Aorta (tissue), 5 donors: ENCODE results near the gene PPP2R5D. TPM values are rescaled to one million over a fixed set of nuclear protein-coding genes. Genes with fewer than 3 reads are reported as not detected.
"Not testable (repeated sequence)": the region's sequence is repeated elsewhere in the genome, so short reads cannot be mapped to it uniquely, and the experiment has no call there.

Experiments used
- ATAC-seq: fragments of 200-7000 bp; cut with Tn5 transposase; one replicate; pipeline ENCODE4 v1.9.1; 2022; ENCODE audit warnings: moderate library complexity; ENCODE audit not compliant: low FRiP score
- DNase-seq, 2 donors: peaks; one replicate each; pipeline ENCODE4 v3.0.0-alpha.2; 2020
- H3K27ac ChIP-seq, 2 donors: one replicate each; pipeline ENCODE4 v1.5.1; 2013; ENCODE audit warnings: low read length in 2 of 2, mild to moderate bottlenecking in 2 of 2, moderate library complexity in 2 of 2, control low read depth in 1 of 2, inconsistent platforms in 1 of 2, low read depth in 1 of 2
- H3K27me3 ChIP-seq, 2 donors: one replicate each; pipeline ENCODE4 v1.6.1; 2013; ENCODE audit warnings: control low read depth in 1 of 2, low read length in 1 of 2, mild to moderate bottlenecking in 1 of 2, moderate library complexity in 1 of 2; ENCODE audit not compliant: insufficient read depth in 2 of 2, control insufficient read depth in 1 of 2
- H3K36me3 ChIP-seq, 2 donors: one replicate each; pipeline ENCODE4 v1.6.1; 2013; ENCODE audit warnings: control low read depth in 1 of 2, low read length in 1 of 2, mild to moderate bottlenecking in 1 of 2; ENCODE audit not compliant: insufficient read depth in 2 of 2, control insufficient read depth in 1 of 2
- H3K4me1 ChIP-seq, 2 donors: one replicate each; pipeline ENCODE4 v1.6.1; 2013; ENCODE audit warnings: low read length in 2 of 2, control low read depth in 1 of 2, mild to moderate bottlenecking in 1 of 2, moderate library complexity in 1 of 2; ENCODE audit not compliant: insufficient read depth in 2 of 2, control insufficient read depth in 1 of 2
- H3K4me3 ChIP-seq, 2 donors: one replicate each; pipeline ENCODE4 v1.5.1; 2013; ENCODE audit warnings: low read length in 2 of 2, control low read depth in 1 of 2, mild to moderate bottlenecking in 1 of 2
- H3K9me3 ChIP-seq: one replicate; pipeline ENCODE4 v1.6.1; 2013; ENCODE audit warnings: mild to moderate bottlenecking, low read length; ENCODE audit not compliant: control insufficient read depth
- WGBS, 2 donors: extraction: QIAGEN DNeasy Blood & Tissue Kit; methylation state at CpG; one replicate each; pipeline ENCODE4 v1.1.7; 2013; 5-methylcytosine and 5-hydroxymethylcytosine counted together
- intact Hi-C, 2 donors: fragments of 100-400 bp; cut with DNase I; formaldehyde crosslinking; loops; one replicate each; pipeline versions ENCODE4 v1.14.2 to v1.15.0; 2022
- polyA plus RNA-seq, 2 donors: library from polyadenylated mRNA; stranded (reverse); fragments of 200-250 nt; gene quantifications; one replicate each; pipeline ENCODE4 v1.2.3, GENCODE V29; 2013
- total RNA-seq, 2 donors: library from RNA; stranded (reverse); fragmentation: NEBNext Ultra II Directional; extraction: Animal tissue kit (Norgen Biotek cat#: 25700); gene quantifications; one replicate each; pipeline ENCODE4 v1.2.1, GENCODE V29; 2021
- donor health status: healthy with polysubstance abuse.
- donor health status: Bipolar disorder and iron deficiency.
- donor health status: DM: no; HTN: no; CAD: no.
- donor health status: DM: no; HTN: no; CAD: no.
- donor health status: DM: yes; HTN: yes; CAD: no.

Gene PPP2R5D
- total and polyA plus RNA-seq, 4 donors = 20.3 to 31.7 (median 27.2) TPM

- no peak overlapping the region for H3K27ac ChIP-seq
- ATAC-seq (no peak), DNase-seq (peak in 1 of 2 donors; percentile 16)
- no peaks in the 10 kb centered on the region for H3K9me3 ChIP-seq
- peaks cover 2% of the 10 kb centered on the region in 2 donors for H3K36me3 ChIP-seq
- WGBS, 2 donors = 90 to 91% methylated on average over 9 of the region's 9 CpGs
- intact Hi-C loops = no loop called here
- H3K4me1 ChIP-seq = no peaks in the 10 kb centered on the region
- no peaks in the 10 kb centered on the region for H3K27me3 ChIP-seq
- no peak overlapping the region for H3K4me3 ChIP-seq
Measured at GRCh38 chr6:43036712-43037111, 52.3 kb downstream of the PPP2R5D start.

- peak in 1 of 2 donors; percentile 33 for DNase-seq
- no peak for ATAC-seq
- no peaks in the 10 kb centered on the region for H3K27me3 ChIP-seq
- H3K36me3 ChIP-seq = peaks cover 2% of the 10 kb centered on the region in 2 donors
- no peaks in the 10 kb centered on the region for H3K4me1 ChIP-seq
- H3K9me3 ChIP-seq = no peaks in the 10 kb centered on the region
- no peak overlapping the region for H3K4me3 ChIP-seq
- 73 to 75% methylated on average over 5 of the region's 5 CpGs for WGBS, 2 donors
- intact Hi-C loops = no loop called here
- H3K27ac ChIP-seq = no peak overlapping the region
Measured at GRCh38 chr6:43037197-43037596, 52.8 kb downstream of the PPP2R5D start.

DNA sequence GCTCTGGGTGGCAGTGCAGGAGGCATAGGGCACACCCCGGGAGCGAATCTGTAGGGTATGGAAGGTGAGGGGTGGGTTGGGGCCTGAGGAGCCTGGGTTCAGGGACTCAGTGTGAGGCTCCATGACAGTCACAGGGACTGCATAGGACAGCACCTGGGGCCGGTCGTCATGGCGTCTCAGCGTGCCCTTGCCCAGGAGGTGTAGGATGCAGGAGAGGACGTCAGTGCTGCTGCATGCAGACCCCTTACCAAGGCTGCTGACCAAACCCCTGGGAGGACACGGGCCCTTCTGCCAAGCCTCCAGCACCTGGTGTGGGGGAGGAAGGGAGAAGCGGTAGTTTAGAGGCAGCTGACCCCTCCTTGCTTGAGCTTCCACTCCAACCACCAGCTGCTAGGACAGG is 53.3 kb downstream of the PPP2R5D start:
- WGBS, 2 donors = 89 to 94% methylated on average over 6 to 9 of the region's 9 CpGs
- Histone ChIP-seq H3K27ac (no peak overlapping the region), H3K4me3 (no peak overlapping the region), H3K36me3 (peaks cover 0 to 2% of the 10 kb centered on the region in 2 donors), H3K4me1 (no peaks in the 10 kb centered on the region), H3K9me3 (no peaks in the 10 kb centered on the region), H3K27me3 (no peaks in the 10 kb centered on the region)
- DNase-seq (peak in 1 of 2 donors; percentile 52), ATAC-seq (no peak)
- intact Hi-C loops = no loop called here

- DNase-seq = peak in 1 of 2 donors; percentile 54
- H3K27me3 ChIP-seq = no peaks in the 10 kb centered on the region
- H3K4me1 ChIP-seq = no peaks in the 10 kb centered on the region
- no peak for ATAC-seq
- H3K36me3 ChIP-seq = peaks cover 0 to 2% of the 10 kb centered on the region in 2 donors
- H3K4me3 ChIP-seq = no peak overlapping the region
- WGBS, 2 donors = 77 to 87% methylated on average over 9 of the region's 9 CpGs
- H3K9me3 ChIP-seq = no peaks in the 10 kb centered on the region
- intact Hi-C loops = no loop called here
- H3K27ac ChIP-seq = no peak overlapping the region
Measured at GRCh38 chr6:43038727-43039126, 54.4 kb downstream of the PPP2R5D start.

DNA sequence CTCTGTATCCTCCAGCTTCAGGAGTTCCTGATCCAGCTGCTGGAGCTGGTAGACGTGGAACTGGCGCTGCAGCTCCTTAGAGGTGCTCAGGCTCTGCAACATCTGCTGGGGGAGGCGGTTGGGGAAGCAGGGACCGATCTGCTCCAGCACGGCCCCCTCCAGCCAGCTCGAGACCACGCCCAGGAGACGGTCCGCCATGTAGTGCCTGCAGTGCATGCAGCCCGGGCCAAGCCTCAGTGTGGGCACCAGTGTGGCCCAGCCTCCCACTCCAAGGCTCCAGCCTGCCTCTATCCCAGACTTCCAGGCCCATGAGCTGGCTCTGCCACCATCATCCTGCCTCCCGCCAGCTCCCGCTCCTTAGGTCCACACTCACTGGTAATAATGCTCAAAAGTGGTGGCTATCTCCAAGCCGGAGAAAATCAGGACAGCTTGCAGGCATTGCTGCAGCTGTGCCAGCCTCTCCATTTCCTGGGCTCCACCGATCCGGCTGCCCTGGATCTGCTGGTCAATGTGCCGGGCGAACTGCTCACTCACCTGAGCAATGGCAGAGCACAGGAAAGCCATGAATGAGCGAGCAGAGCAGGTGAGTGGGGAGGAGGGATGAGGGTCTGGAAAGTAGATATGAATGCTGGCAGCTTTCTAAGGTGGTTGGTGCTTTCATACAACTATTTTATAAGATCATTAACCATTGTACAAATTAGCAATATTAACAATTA is 56.3 kb downstream of the PPP2R5D start:
- DNase-seq (peak in 1 of 2 donors; percentile 71), ATAC-seq (no peak)
- WGBS, 2 donors = 90 to 94% methylated on average over 18 of the region's 18 CpGs
- intact Hi-C loops = no loop called here
- H3K4me1 ChIP-seq = no peaks in the 10 kb centered on the region
- no peaks in the 10 kb centered on the region for H3K9me3 ChIP-seq
- H3K27ac ChIP-seq = no peak overlapping the region
- H3K27me3 ChIP-seq = no peaks in the 10 kb centered on the region
- no peaks in the 10 kb centered on the region for H3K36me3 ChIP-seq
- no peak overlapping the region for H3K4me3 ChIP-seq

DNA sequence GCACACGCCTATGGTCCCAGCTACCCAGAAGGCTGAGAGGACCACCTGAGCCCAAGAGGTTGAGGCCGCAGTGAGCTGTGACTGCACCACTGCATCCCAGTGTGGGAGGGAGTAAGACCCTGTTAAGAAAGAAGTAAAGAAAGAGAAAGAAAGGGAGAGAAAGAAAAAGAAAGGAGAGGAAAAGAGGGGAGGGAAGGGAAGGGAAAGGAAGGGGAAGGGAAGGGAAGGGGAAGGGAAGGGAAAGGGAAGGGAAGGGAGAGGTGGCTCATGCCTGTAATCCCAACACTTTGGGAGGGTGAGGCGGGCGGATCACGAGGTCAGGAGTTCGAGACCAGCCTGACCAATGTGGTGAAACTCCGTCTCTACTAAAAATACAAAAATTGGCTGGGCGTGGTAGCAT is 57.1 kb downstream of the PPP2R5D start:
- H3K4me1 ChIP-seq, H3K36me3 ChIP-seq, H3K27ac ChIP-seq, ATAC-seq, H3K9me3 ChIP-seq, intact Hi-C loops, H3K27me3 ChIP-seq, H3K4me3 ChIP-seq: not testable (repeated sequence)
- WGBS, 2 donors = 87 to 89% methylated on average over 5 to 8 of the region's 8 CpGs
- DNase-seq = peak in 1 of 2 donors; percentile 59

DNA sequence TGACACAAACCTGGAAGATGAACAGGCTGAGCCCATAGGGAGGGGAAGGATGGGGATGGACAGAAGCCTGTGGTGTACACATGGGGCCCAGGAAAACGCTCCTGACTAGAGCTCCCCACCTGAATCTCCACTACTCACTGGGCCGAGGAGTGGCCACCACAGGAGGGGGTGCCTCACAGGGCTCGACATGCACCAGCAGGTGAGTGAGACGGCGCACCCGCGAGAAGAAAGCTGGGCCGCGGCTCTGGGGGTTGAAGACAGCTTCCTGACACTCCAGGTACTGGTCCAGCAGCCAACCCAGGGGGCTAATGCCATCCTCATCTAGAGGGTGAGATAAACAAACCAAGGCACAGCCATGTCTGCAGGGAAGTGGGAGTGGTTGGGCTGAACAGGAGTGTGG is 58.9 kb downstream of the PPP2R5D start:
- ATAC-seq (no peak), DNase-seq (peak in 1 of 2 donors; percentile 74)
- 91 to 92% methylated on average over 9 of the region's 9 CpGs for WGBS, 2 donors
- intact Hi-C loops = no loop called here
- Histone ChIP-seq H3K4me3 (no peak overlapping the region), H3K27ac (no peak overlapping the region), H3K27me3 (no peaks in the 10 kb centered on the region), H3K9me3 (no peaks in the 10 kb centered on the region), H3K4me1 (no peaks in the 10 kb centered on the region), H3K36me3 (peaks cover 0 to 2% of the 10 kb centered on the region in 2 donors)

DNA sequence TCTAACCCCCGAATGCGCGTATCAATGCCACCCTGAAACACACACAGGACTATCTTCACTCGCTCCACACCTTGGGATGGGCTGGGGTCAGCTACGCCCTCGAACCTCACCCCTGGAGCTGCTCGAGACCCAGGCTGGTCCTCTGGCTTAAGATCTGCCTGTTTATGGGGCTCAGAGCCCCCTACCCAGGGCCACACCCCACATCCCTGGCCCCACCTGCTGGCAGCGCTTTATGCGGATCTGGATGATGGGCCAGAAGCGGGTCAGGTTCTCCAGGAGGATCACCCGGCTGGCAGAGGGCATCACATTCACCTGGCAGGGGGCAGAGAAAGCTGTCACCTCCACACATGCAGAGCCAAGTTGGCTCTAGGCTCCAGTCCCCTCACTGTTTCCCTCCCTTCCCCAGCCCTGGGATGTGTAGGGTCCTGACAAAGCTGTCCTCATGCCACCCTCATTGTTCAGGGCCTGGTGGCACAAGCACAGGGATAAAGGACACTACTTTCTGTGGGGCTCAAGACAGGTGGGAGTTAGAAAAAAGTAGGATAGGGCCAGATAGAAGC is 61.1 kb downstream of the PPP2R5D start:
- ATAC-seq (no peak), DNase-seq (peak in 1 of 2 donors; percentile 59)
- no peak overlapping the region for H3K27ac ChIP-seq
- no peak overlapping the region for H3K4me3 ChIP-seq
- H3K9me3 ChIP-seq = no peaks in the 10 kb centered on the region
- intact Hi-C loops = no loop called here
- WGBS, 2 donors = 90 to 91% methylated on average over 11 of the region's 11 CpGs
- H3K36me3 ChIP-seq = peaks cover 0 to 5% of the 10 kb centered on the region in 2 donors
- no peaks in the 10 kb centered on the region for H3K4me1 ChIP-seq
- H3K27me3 ChIP-seq = no peaks in the 10 kb centered on the region

DNA sequence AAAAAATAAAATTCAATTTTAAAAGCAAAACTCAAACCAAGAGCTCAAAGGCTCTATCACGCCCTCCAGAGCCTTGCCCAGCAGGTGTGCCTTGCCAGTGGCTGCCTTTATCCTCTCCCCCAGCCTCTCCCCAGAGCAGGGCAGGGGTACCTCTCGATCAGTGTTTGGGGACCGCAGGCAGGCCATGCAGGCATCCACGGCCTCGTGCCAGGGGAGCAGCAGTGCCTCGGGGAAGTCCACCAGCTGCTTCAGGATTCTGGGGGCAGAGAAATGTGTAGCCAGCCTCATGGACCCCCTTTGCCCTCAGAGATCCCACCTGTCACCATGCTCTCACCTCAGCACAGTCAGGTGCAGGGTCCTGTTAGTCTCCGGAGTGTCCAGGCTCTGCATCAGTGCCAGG is 63.6 kb downstream of the PPP2R5D start:
- Histone ChIP-seq H3K9me3 (no peaks in the 10 kb centered on the region), H3K36me3 (peaks cover 0 to 5% of the 10 kb centered on the region in 2 donors), H3K4me3 (no peak overlapping the region), H3K4me1 (no peaks in the 10 kb centered on the region), H3K27me3 (no peaks in the 10 kb centered on the region), H3K27ac (no peak overlapping the region)
- WGBS, 2 donors = 82 to 91% methylated on average over 7 of the region's 7 CpGs
- intact Hi-C loops = no loop called here
- DNase-seq (peak in 1 of 2 donors; percentile 46), ATAC-seq (no peak)
